Measurements from ENCODE around the gene FBXL17. TPM values are rescaled to one million over a fixed set of nuclear protein-coding genes. Genes with fewer than 3 reads are reported as not detected.

The FBXL17 gene
- total RNA-seq, 1 experiment from 2014 or later, result 3.5 TPM

DNA sequence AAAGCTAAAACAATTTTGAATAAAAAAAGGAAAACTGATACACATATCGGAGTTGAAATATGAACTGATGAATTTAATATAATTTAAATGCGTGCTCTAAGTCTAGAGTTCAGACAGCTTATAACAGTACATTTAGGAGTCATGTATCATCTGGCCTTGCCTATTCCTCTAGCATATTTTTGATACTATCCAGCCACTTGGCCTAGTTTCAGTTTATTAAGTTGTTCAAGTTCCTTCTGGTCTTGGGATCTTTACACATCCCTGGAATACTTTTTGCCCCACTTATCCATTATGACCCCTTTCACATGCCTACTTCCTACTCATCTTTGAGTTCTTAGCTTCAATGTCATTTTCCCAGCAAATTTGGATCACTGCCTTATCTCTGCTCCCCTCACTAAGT, 518.8 kb downstream of the FBXL17 start:
- DNase-seq (ENCODE audit: low spot score), result no peak
- Mint-ChIP-seq H3K9me3 (no peaks in the 10 kb centered on the region), H3K4me3 (no peak overlapping the region), H3K36me3 (no peaks in the 10 kb centered on the region), H3K4me1 (peaks cover 22% of the 10 kb centered on the region), H3K27ac (no peak overlapping the region), H3K27me3 (ENCODE audit: low read depth) (no peaks in the 10 kb centered on the region)
- TF ChIP-seq EMX1 (CRISPR knock-in tag; IDR thresholded peaks at IDR 0.05) (no peak), FOXJ3 (CRISPR knock-in tag; IDR thresholded peaks at IDR 0.05; ENCODE audit: borderline replicate concordance) (no peak), SMAD3 (CRISPR knock-in tag; IDR thresholded peaks at IDR 0.05; ENCODE audit: borderline replicate concordance) (no peak), CREM (CRISPR knock-in tag; IDR thresholded peaks at IDR 0.05) (no peak), MLX (CRISPR knock-in tag; IDR thresholded peaks at IDR 0.05) (no peak), ZNF416 (CRISPR knock-in tag; IDR thresholded peaks at IDR 0.05) (no peak), CTCF (IDR thresholded peaks at IDR 0.05) (no peak), MXD4 (CRISPR knock-in tag; IDR thresholded peaks at IDR 0.05; ENCODE audit: borderline replicate concordance) (no peak), CBFB (CRISPR knock-in tag; IDR thresholded peaks at IDR 0.05; ENCODE audit: low read depth) (no peak), NFYB (CRISPR knock-in tag; conservative IDR thresholded peaks at IDR 0.05; ENCODE audit: low read depth) (no peak), NFE2L1 (CRISPR knock-in tag; IDR thresholded peaks at IDR 0.05) (no peak), NR3C1 (CRISPR knock-in tag; conservative IDR thresholded peaks at IDR 0.05; ENCODE audit: low read depth) (no peak), ELF4 (CRISPR knock-in tag; IDR thresholded peaks at IDR 0.05; ENCODE audit: low read depth) (no peak)
- TF ChIP-seq, protein P1, sequence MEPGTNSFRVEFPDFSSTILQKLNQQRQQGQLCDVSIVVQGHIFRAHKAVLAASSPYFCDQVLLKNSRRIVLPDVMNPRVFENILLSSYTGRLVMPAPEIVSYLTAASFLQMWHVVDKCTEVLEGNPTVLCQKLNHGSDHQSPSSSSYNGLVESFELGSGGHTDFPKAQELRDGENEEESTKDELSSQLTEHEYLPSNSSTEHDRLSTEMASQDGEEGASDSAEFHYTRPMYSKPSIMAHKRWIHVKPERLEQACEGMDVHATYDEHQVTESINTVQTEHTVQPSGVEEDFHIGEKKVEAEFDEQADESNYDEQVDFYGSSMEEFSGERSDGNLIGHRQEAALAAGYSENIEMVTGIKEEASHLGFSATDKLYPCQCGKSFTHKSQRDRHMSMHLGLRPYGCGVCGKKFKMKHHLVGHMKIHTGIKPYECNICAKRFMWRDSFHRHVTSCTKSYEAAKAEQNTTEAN (CRISPR knock-in tag; IDR thresholded peaks at IDR 0.05), result no peak
- TF ChIP-seq, protein P2, sequence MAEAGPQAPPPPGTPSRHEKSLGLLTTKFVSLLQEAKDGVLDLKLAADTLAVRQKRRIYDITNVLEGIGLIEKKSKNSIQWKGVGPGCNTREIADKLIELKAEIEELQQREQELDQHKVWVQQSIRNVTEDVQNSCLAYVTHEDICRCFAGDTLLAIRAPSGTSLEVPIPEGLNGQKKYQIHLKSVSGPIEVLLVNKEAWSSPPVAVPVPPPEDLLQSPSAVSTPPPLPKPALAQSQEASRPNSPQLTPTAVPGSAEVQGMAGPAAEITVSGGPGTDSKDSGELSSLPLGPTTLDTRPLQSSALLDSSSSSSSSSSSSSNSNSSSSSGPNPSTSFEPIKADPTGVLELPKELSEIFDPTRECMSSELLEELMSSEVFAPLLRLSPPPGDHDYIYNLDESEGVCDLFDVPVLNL (CRISPR knock-in tag; IDR thresholded peaks at IDR 0.05; ENCODE audit: borderline replicate concordance, low read depth), result no peak
- ATAC-seq, result no peak
- POLR2A ChIA-PET, result no interaction called here
- CTCF ChIA-PET, result no interaction called here

DNA sequence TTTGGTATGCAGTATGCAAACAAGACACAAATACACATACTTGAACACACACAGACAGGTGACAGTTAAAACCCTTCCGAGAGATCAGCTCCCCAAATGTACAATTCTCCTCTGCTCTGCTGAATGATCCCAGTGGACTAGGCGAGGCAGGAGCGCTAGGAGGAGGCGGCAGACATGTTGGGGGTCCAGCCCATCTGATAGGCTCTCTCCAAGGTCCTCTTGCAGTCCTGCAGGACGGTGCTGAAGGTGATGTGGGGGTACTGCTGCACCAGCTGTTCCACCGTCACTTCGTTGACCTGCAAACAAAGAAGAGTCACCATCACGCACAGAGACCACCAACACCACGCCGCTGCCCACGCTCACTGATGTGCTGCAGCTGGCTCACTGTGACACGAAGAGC, 520.3 kb downstream of the FBXL17 start:
- Mint-ChIP-seq H3K4me3 (no peak overlapping the region), H3K36me3 (no peaks in the 10 kb centered on the region), H3K9me3 (no peaks in the 10 kb centered on the region), H3K27me3 (ENCODE audit: low read depth) (no peaks in the 10 kb centered on the region), H3K27ac (no peak overlapping the region), H3K4me1 (peaks cover 16% of the 10 kb centered on the region)
- no peak for DNase-seq (ENCODE audit: low spot score)
- ATAC-seq, result no peak
- CTCF ChIA-PET, result no interaction called here
- POLR2A ChIA-PET, result no interaction called here
- TF ChIP-seq, protein P3, sequence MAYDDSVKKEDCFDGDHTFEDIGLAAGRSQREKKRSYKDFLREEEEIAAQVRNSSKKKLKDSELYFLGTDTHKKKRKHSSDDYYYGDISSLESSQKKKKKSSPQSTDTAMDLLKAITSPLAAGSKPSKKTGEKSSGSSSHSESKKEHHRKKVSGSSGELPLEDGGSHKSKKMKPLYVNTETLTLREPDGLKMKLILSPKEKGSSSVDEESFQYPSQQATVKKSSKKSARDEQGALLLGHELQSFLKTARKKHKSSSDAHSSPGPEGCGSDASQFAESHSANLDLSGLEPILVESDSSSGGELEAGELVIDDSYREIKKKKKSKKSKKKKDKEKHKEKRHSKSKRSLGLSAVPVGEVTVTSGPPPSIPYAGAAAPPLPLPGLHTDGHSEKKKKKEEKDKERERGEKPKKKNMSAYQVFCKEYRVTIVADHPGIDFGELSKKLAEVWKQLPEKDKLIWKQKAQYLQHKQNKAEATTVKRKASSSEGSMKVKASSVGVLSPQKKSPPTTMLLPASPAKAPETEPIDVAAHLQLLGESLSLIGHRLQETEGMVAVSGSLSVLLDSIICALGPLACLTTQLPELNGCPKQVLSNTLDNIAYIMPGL (CRISPR knock-in tag; IDR thresholded peaks at IDR 0.05), result no peak
- TF ChIP-seq HMGA2 (CRISPR knock-in tag; IDR thresholded peaks at IDR 0.05) (no peak), SOX15 (CRISPR knock-in tag; IDR thresholded peaks at IDR 0.05) (no peak), STAT6 (CRISPR knock-in tag; conservative IDR thresholded peaks at IDR 0.05; ENCODE audit: low read depth) (no peak), ZNF396 (CRISPR knock-in tag; IDR thresholded peaks at IDR 0.05; ENCODE audit: borderline replicate concordance) (no peak), NFYB (CRISPR knock-in tag; conservative IDR thresholded peaks at IDR 0.05; ENCODE audit: low read depth) (no peak), JAZF1 (CRISPR knock-in tag; IDR thresholded peaks at IDR 0.05) (no peak), CREB1 (CRISPR knock-in tag; IDR thresholded peaks at IDR 0.05) (no peak), ZNF232 (CRISPR knock-in tag; IDR thresholded peaks at IDR 0.05) (no peak), ELF4 (CRISPR knock-in tag; IDR thresholded peaks at IDR 0.05; ENCODE audit: low read depth) (no peak), GRHL2 (CRISPR knock-in tag; IDR thresholded peaks at IDR 0.05; ENCODE audit: insufficient replicate concordance, severe bottlenecking) (no peak)
- TF ChIP-seq, protein P4, sequence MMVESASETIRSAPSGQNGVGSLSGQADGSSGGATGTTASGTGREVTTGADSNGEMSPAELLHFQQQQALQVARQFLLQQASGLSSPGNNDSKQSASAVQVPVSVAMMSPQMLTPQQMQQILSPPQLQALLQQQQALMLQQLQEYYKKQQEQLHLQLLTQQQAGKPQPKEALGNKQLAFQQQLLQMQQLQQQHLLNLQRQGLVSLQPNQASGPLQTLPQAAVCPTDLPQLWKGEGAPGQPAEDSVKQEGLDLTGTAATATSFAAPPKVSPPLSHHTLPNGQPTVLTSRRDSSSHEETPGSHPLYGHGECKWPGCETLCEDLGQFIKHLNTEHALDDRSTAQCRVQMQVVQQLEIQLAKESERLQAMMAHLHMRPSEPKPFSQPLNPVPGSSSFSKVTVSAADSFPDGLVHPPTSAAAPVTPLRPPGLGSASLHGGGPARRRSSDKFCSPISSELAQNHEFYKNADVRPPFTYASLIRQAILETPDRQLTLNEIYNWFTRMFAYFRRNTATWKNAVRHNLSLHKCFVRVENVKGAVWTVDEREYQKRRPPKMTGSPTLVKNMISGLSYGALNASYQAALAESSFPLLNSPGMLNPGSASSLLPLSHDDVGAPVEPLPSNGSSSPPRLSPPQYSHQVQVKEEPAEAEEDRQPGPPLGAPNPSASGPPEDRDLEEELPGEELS (CRISPR knock-in tag; IDR thresholded peaks at IDR 0.05), result no peak

Data from WTC11 (cell line).